Measurements from ENCODE around the gene CHRNA4.

Gene CHRNA4

DNA sequence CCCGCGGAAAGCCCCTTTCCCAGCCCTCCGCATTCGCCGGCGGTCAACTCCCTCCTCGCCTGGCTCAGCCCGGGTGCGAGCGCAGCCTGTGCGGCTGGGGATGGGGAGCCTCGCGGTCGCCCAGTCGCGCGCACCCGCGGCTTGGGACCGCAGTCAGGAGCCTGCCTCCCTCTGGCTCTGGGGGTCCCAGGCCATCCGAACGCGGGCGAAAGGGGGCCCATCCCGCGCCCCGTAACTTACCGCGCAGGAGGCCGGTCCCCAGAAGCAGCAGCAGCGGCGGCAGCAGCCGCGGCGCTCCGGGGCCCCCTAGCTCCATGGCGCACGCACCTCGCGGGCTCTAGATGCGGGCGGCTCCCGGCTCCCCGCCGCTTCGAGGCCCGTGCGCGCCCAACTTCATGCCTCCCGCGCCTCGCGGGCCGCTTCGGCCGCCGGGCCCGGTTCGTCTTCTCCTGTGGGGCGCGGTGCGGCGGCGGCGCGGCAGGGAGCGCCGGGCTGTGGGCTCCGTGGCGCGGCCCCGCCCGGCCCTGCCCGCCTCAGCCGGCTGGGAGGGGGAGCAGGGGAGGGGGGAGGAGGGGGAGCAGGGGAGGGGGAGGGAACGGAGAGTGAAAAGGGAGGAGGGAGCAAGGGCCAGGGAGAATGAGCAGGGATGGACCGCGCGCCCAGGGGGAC, at the start of gene CHRNA4:
Gene CHRNA4, minus strand, starts transcription at position 500 of the 669 bp plus-strand sequence. Its CDS starts 184 bp downstream, at position 316.
- no peaks in the 10 kb centered on the region for H3K36me3 Mint-ChIP-seq
- no peaks in the 10 kb centered on the region for H3K9me3 Mint-ChIP-seq
- H3K27ac Mint-ChIP-seq = no peak within 1 kb of the TSS
- peaks cover 8% of the 10 kb centered on the region for H3K4me1 Mint-ChIP-seq
- no peak for ATAC-seq
- H3K4me3 Mint-ChIP-seq = no peak within 1 kb of the TSS
- DNase-seq (ENCODE audit: low spot score in 2 of 2) = no peak

DNA sequence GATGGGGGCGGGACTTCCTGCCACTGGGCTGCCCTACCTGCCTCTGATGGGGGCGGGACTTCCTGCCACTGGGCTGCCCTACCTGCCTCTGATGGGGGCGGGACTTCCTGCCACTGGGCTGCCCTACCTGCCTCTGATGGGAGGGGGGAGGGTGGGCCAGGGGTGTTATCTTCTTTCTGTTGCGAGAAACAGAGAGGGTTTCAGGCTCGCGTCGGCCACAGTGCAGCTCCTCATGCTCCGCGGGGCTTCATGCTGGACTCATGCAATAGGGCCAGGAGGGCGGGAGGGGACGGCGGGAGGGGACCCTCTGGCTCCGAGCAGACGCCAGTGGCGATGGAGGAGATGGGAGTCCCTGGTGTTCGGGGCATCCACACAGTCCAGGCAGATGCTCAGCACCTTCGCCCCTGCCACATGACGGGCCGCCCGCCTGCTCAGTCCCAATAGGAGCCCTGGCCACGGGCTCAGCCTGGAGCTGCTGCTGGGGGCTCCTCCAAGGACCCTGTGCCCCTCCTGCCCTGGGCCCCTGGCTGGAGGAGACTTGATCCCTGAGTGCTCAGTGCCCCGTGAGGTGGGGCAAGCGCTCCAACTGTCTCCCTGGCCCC, 48.8 kb upstream of the CHRNA4 start:
- DNase-seq (ENCODE audit: low spot score in 2 of 2) (no peak), ATAC-seq (no peak)
- Mint-ChIP-seq H3K4me1 (peaks cover 5% of the 10 kb centered on the region), H3K27ac (no peak overlapping the region), H3K4me3 (no peak overlapping the region), H3K9me3 (no peaks in the 10 kb centered on the region), H3K36me3 (no peaks in the 10 kb centered on the region)

- DNase-seq (ENCODE audit: low spot score in 2 of 2) = no peak
- Mint-ChIP-seq H3K4me3 (no peak overlapping the region), H3K9me3 (no peaks in the 10 kb centered on the region), H3K27ac (no peak overlapping the region), H3K36me3 (no peaks in the 10 kb centered on the region), H3K4me1 (peaks cover 5% of the 10 kb centered on the region)
- no peak for ATAC-seq
Observed at GRCh38 chr20:63409066-63409833, 48.1 kb upstream of the CHRNA4 start.

DNA sequence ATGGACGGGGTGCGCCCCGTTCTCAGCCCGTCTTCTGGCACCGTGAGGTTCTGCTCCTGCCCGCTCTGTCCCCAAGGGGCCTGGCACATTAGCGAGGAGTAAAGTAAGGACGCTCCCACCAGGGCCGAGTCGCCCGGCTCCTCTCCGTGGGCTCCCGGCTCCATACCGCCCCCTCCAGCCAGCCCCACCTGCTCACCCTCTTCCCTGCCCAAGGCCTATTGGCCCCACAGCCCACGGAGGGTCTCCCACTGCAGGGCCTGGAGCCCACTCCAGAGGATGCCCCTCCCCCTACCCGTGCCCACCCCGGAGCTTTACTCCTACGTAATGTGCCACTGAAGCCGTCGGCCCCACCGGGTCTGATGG, 47.5 kb upstream of the CHRNA4 start:
- DNase-seq (ENCODE audit: low spot score in 2 of 2) (no peak), ATAC-seq (no peak)
- H3K9me3 Mint-ChIP-seq = no peaks in the 10 kb centered on the region
- no peak overlapping the region for H3K27ac Mint-ChIP-seq
- H3K36me3 Mint-ChIP-seq = no peaks in the 10 kb centered on the region
- peaks cover 5% of the 10 kb centered on the region for H3K4me1 Mint-ChIP-seq
- H3K4me3 Mint-ChIP-seq = no peak overlapping the region

DNA sequence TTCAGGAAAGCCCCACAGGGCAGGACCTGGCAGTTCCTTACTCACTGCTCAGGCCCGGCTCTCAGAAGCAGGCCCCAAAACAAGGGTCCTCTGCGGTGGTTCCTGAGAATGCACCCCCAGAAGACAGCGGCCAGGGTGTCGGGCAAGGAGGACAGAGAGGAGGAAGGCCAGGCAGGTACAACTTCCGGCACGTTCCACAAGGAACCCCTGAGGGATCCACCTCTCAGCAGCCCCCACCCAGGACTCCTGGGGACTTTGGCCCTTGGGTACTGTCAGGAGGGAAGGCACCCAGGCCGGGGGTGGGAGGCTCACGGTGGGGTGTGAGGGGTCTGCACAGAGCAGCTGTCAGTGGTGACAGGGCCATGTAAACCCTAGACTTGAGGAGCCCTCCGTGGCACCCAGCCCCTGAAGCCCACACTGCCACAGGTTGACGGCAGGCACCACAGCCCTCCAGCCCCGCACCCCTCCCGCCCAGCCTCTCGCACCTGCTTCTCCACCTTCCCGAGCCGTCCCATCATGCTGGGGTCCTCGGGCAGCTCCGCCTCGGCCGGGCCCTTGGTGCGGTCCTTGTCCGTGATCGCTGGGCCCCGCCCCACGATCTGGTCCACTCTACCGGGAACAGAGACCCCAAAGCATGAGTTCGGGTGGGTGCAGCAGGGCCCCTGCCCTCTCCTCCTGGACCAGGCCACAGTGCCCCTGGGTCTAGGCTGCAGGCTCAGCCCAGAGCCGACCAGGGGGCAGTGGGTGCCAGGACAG, 47.0 kb upstream of the CHRNA4 start:
- Mint-ChIP-seq H3K9me3 (no peaks in the 10 kb centered on the region), H3K4me3 (no peak overlapping the region), H3K4me1 (peaks cover 4% of the 10 kb centered on the region), H3K27ac (no peak overlapping the region), H3K36me3 (no peaks in the 10 kb centered on the region)
- DNase-seq (ENCODE audit: low spot score in 2 of 2) = no peak
- peak; percentile 5 for ATAC-seq

- H3K9me3 Mint-ChIP-seq = no peaks in the 10 kb centered on the region
- no peak overlapping the region for H3K4me3 Mint-ChIP-seq
- H3K27ac Mint-ChIP-seq = no peak overlapping the region
- no peaks in the 10 kb centered on the region for H3K36me3 Mint-ChIP-seq
- DNase-seq (ENCODE audit: low spot score in 2 of 2) (no peak), ATAC-seq (no peak)
- H3K4me1 Mint-ChIP-seq = no peaks in the 10 kb centered on the region
Observed at GRCh38 chr20:63406617-63407245, 45.6 kb upstream of the CHRNA4 start.

- Mint-ChIP-seq H3K9me3 (no peaks in the 10 kb centered on the region), H3K4me3 (no peak overlapping the region), H3K36me3 (no peaks in the 10 kb centered on the region), H3K27ac (no peak overlapping the region), H3K4me1 (no peaks in the 10 kb centered on the region)
- DNase-seq (ENCODE audit: low spot score in 2 of 2) (no peak), ATAC-seq (no peak)
Observed at GRCh38 chr20:63406011-63406410, 44.9 kb upstream of the CHRNA4 start.

DNA sequence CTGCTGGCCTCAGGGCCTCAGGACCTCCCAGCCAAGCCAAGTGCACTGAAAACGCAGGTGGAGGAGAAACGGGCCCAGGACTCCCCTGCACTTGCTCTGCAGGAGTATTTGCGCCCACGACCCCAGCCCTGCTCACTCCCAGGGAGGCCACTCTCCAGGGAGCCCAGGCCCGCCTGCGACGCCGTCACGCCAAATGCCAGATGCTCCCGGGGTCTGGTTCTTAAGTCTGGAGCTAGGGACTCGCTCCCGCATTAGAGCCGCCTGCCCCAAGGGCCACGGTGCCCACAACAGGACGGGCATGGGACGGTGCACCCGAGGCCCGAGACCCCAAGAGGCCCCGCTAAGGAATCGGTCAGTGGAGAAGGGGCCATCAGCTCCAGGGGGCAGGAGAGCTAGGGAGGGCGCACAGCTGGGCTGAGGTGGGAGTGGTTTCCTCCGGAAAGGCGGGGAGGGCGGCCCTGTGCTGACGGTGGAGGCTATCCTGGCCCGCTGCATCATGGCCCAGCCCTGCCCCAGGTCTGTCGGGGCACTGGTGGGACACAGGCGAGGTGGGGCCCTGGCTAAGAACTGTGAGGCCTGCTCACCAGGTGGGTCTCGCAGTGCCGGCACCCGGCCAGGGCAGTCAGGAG, 44.1 kb upstream of the CHRNA4 start:
- Mint-ChIP-seq H3K36me3 (no peaks in the 10 kb centered on the region), H3K9me3 (no peaks in the 10 kb centered on the region), H3K27ac (no peak overlapping the region), H3K4me3 (no peak overlapping the region), H3K4me1 (no peaks in the 10 kb centered on the region)
- no peak for ATAC-seq
- no peak for DNase-seq (ENCODE audit: low spot score in 2 of 2)

DNA sequence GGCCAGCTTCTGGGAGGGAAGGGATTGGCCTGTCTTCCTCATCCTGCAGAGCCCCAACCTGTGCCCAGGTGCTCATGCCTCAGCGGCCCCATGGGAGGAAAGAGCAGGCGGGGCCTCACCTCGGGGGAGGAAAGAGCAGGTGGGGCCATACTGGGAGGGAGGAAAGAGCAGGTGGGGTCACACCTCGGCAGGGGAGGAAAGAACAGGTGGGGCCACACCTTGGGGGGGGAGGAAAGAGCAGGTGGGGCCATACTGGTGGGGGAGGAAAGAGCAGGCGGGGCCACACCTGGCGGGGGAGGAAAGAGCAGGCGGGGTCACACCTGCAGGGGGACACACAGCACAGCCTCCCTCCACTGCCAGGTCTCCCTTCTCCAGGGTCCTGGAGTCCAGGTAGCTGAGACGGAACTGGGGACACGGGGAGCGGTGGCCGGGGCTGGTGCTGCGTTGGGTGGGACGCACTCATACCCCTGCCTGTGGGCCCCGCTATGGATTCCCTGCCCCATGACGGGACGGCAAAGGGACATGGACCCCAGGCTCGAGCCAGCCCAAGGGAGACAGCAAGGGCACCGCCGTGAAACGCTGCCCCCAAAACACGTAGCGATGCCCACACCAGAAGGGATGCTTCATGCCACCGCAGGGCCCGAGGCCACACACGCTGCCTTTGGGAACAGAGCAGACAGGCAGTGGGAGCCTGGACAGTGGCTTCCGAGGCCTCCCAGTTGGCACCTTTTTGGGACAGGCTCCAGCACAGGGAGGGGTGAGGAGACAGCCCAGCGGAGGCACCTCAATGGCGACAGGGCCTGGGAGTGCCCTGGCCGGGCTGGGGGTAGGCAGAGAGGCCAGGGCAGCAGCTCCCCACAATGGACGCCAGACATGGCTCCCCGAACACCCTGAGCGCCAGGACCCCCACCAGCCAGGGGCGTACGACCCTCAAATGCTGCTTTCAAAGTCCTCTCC, 43.3 kb upstream of the CHRNA4 start:
- no peak overlapping the region for H3K27ac Mint-ChIP-seq

DNA sequence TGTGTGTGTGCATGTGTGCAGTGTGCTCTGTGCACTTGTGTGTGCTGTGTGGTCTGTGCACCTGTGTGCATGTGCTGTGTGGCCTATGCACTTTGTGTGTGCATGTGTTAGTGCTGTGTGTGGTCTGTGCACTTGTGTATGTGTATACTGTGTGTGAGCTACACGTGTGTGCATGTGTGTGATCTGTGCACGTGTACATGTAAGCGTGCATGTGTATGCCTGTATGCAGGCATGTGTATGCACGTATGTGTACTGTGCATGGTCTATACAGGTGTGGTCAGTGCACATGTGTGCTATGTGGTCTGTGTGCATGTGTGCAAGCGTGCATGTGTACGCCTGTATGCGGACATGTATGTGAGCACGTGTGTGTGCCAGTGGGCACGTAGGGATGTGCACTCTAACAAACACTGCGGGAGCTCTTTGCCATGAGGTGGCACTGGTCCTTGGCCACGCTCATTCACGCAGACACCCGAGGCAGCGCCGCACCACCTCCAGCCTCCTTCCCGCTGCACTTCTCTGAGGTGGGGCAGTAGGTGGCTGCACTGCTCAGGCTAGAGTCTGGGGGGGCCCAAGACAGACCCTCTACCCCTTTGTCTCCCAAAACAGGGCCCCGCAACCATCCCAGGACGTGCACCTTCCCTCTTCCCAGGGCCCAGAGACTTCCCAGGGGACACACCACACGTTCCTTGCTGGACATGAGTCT, 42.4 kb upstream of the CHRNA4 start:
- no peak for ATAC-seq
- no peak overlapping the region for H3K27ac Mint-ChIP-seq
- no peaks in the 10 kb centered on the region for H3K4me1 Mint-ChIP-seq
- DNase-seq (ENCODE audit: low spot score in 2 of 2) = no peak
- no peaks in the 10 kb centered on the region for H3K9me3 Mint-ChIP-seq
- H3K4me3 Mint-ChIP-seq = no peak overlapping the region
- no peaks in the 10 kb centered on the region for H3K36me3 Mint-ChIP-seq

More for the DNA sequence above, 43.3 kb upstream of the CHRNA4 start:
- no peak for DNase-seq (ENCODE audit: low spot score in 2 of 2)
- ATAC-seq = no peak
- Mint-ChIP-seq H3K4me3 (no peak overlapping the region), H3K36me3 (no peaks in the 10 kb centered on the region), H3K4me1 (no peaks in the 10 kb centered on the region), H3K9me3 (no peaks in the 10 kb centered on the region)

- H3K36me3 Mint-ChIP-seq = no peaks in the 10 kb centered on the region
- no peak overlapping the region for H3K4me3 Mint-ChIP-seq
- H3K9me3 Mint-ChIP-seq = no peaks in the 10 kb centered on the region
- ATAC-seq (no peak), DNase-seq (ENCODE audit: low spot score in 2 of 2) (no peak)
- H3K27ac Mint-ChIP-seq = no peak overlapping the region
- no peaks in the 10 kb centered on the region for H3K4me1 Mint-ChIP-seq
Observed at GRCh38 chr20:63402860-63403220, 41.7 kb upstream of the CHRNA4 start.

GRCh38 chr20:63402181-63402859, 41.2 kb upstream of the CHRNA4 start:
- no peak overlapping the region for H3K27ac Mint-ChIP-seq
- no peaks in the 10 kb centered on the region for H3K36me3 Mint-ChIP-seq
- ATAC-seq (no peak), DNase-seq (ENCODE audit: low spot score in 2 of 2) (no peak)
- no peaks in the 10 kb centered on the region for H3K9me3 Mint-ChIP-seq
- H3K4me3 Mint-ChIP-seq = no peak overlapping the region
- no peaks in the 10 kb centered on the region for H3K4me1 Mint-ChIP-seq

Data from stimulated activated effector memory CD8-positive, alpha-beta T cell treated with anti-CD3 and anti-CD28 coated beads, Interleukin-12 subunit alpha, Interleukin-12 subunit beta, amount 100 ng/mL, for 72 hours (primary cell).